HCT116 (cell line): ENCODE results near the gene OS9. TPM values are rescaled to one million over a fixed set of nuclear protein-coding genes. Genes with fewer than 3 reads are reported as not detected.

Experiments used
- ATAC-seq: fragments of 200-7000 bp; cut with Tn5 transposase; 2 replicates; pipeline ENCODE4 v1.9.1; 2020; ENCODE audit warnings: mild to moderate bottlenecking, moderate library complexity
- BruUV-seq: library from RNA; stranded (reverse); fragments of 400-500 nt; replicated peaks from 2 replicates; lab custom pipeline; 2021; lab: Mats Ljungman, UMichigan
- CTCF ChIA-PET: fragments of 300-600 bp; sonication (Branson Sonifier 250); formaldehyde crosslinking; loops from one replicate; lab custom pipeline; 2021; ENCODE audit warnings: antibody characterized with exemption; lab: Charles Lee
- POLR2A ChIA-PET: fragments of 300-600, 350-600 bp; sonication (Branson Sonifier 250); formaldehyde crosslinking; loops from one replicate; lab custom pipeline; 2021; ENCODE audit warnings: antibody characterized with exemption; lab: Charles Lee
- RAD21 ChIA-PET, 2 experiments: fragments of 300-600 bp; sonication (Branson Sonifier 250); formaldehyde crosslinking; loops; one replicate each; lab custom pipeline; 2023; ENCODE audit warnings: low total read pairs in 2 of 2; ENCODE audit not compliant: uncharacterized antibody in 2 of 2, unreplicated experiment in 2 of 2, low non-redundant PET in 1 of 2; lab: Charles Lee
- DNase-seq: peaks from one replicate; pipeline ENCODE4 v3.0.0-alpha.2; 2010; ENCODE audit warnings: low read depth, low spot score
- H2AFZ ChIP-seq: fragments of 200-600 bp; shearing (Covaris generic), sonication (generic); 2 replicates; pipeline ENCODE4 v1.6.1; 2017; ENCODE audit warnings: low read depth, mixed run types, mixed read lengths, antibody characterized with exemption, low read length; ENCODE audit not compliant: poor library complexity, severe bottlenecking
- H3K27ac ChIP-seq: 2 replicates; pipeline ENCODE4 v1.5.1; 2012; ENCODE audit warnings: low read depth, low read length
- H3K27me3 ChIP-seq: fragments of 200-600 bp; sonication (generic); 2 replicates; pipeline ENCODE4 v1.6.1; 2016; ENCODE audit warnings: mixed run types, low read length, mixed read lengths; ENCODE audit not compliant: insufficient read depth
- H3K36me3 ChIP-seq, 2 experiments: fragments of 200-500 bp in 1 of 2; fragments of 200-600 bp in 1 of 2; sonication (Bioruptor generic) in 1 of 2; sonication (generic) in 1 of 2; 2 replicates each; pipeline versions ENCODE4 v1.5.1 to v1.6.1; 2014 to 2016; ENCODE audit warnings: low read length in 2 of 2, inconsistent platforms in 1 of 2, mixed read lengths in 1 of 2, mixed run types in 1 of 2; ENCODE audit not compliant: insufficient read depth in 2 of 2, control insufficient read depth in 1 of 2
- H3K4me1 ChIP-seq, 2 experiments: fragments of 200-600 bp in 1 of 2; sonication (generic) in 1 of 2; 2 replicates each; pipeline versions ENCODE4 v1.5.1 to v1.6.1; 2012 to 2017; ENCODE audit warnings: low read length in 2 of 2, inconsistent platforms in 1 of 2, mild to moderate bottlenecking in 1 of 2, mixed read lengths in 1 of 2, mixed run types in 1 of 2, moderate library complexity in 1 of 2; ENCODE audit not compliant: insufficient read depth in 2 of 2, control insufficient read depth in 1 of 2
- H3K4me2 ChIP-seq: fragments of 200-600 bp; sonication (generic); 2 replicates; pipeline ENCODE4 v1.6.1; 2017; ENCODE audit warnings: mixed run types, low read length, mixed read lengths
- H3K4me3 ChIP-seq, 2 experiments: fragments of 200-600 bp in 1 of 2; sonication (generic) in 1 of 2; replicated peaks in 1 of 2; 2 replicates each; pipeline ENCODE4 v1.5.1; 2011 to 2016; ENCODE audit warnings: low read length in 2 of 2, control low read depth in 1 of 2, low read depth in 1 of 2, mild to moderate bottlenecking in 1 of 2, mixed read lengths in 1 of 2, mixed run types in 1 of 2
- H3K79me2 ChIP-seq: fragments of 200-600 bp; sonication (generic); 2 replicates; pipeline ENCODE4 v1.6.1; 2017; ENCODE audit warnings: mild to moderate bottlenecking, mixed run types, low read length, moderate library complexity, mixed read lengths; ENCODE audit not compliant: insufficient read depth
- H3K9ac ChIP-seq: fragments of 200-600 bp; sonication (generic); 2 replicates; pipeline ENCODE4 v1.6.1; 2016; ENCODE audit warnings: low read length, mixed read lengths
- H3K9me2 ChIP-seq: fragments of 200-600 bp; sonication (generic), shearing (Covaris generic); 2 replicates; pipeline ENCODE4 v1.6.1; 2017; ENCODE audit warnings: mixed run types, mild to moderate bottlenecking, moderate library complexity; ENCODE audit not compliant: insufficient read depth
- H3K9me3 ChIP-seq, 2 experiments: fragments of 200-500 bp in 1 of 2; fragments of 200-600 bp in 1 of 2; sonication (Bioruptor generic) in 1 of 2; sonication (generic) in 1 of 2; 2 replicates each; pipeline ENCODE4 v1.6.1; 2014 to 2017; ENCODE audit warnings: low read length in 2 of 2, mixed read lengths in 2 of 2, inconsistent platforms in 1 of 2, low read depth in 1 of 2, mild to moderate bottlenecking in 1 of 2, mixed run types in 1 of 2, moderate library complexity in 1 of 2; ENCODE audit not compliant: control insufficient read depth in 1 of 2, insufficient read depth in 1 of 2
- H4K20me1 ChIP-seq: fragments of 200-600 bp; sonication (generic), shearing (Covaris generic); 2 replicates; pipeline ENCODE4 v1.6.1; 2017; ENCODE audit warnings: mixed run types, mild to moderate bottlenecking, moderate library complexity; ENCODE audit not compliant: insufficient read depth
- CBX3 ChIP-seq: IDR thresholded peaks from 2 replicates; pipeline ENCODE4 v1.6.1; 2012; ENCODE audit warnings: low read depth
- CEBPB ChIP-seq: IDR thresholded peaks from 2 replicates; pipeline ENCODE4 v1.6.1; 2012; ENCODE audit warnings: low read depth
- CTCF ChIP-seq, 3 experiments: fragments of 200-600 bp in 1 of 3; sonication (generic) in 1 of 3; IDR thresholded peaks in 2 of 3; conservative IDR thresholded peaks in 1 of 3; 2 replicates each; pipeline ENCODE4 v1.5.1; 2012 to 2017; ENCODE audit warnings: low read depth in 2 of 3, low read length in 2 of 3, antibody characterized with exemption in 1 of 3, borderline replicate concordance in 1 of 3, control low read depth in 1 of 3, mild to moderate bottlenecking in 1 of 3, mixed read lengths in 1 of 3, mixed run types in 1 of 3, moderate library complexity in 1 of 3; ENCODE audit not compliant: insufficient read depth in 1 of 3
- ELF1 ChIP-seq: IDR thresholded peaks from 2 replicates; pipeline ENCODE4 v1.6.1; 2012; ENCODE audit warnings: low read depth, borderline replicate concordance
- EZH2phosphoT487 ChIP-seq: fragments of 200-600 bp; IDR thresholded peaks from 2 replicates; pipeline ENCODE4 v1.6.1; 2018; ENCODE audit warnings: antibody characterized with exemption, borderline replicate concordance
- POLR2A ChIP-seq: IDR thresholded peaks from 2 replicates; pipeline ENCODE4 v1.7.0; 2011; ENCODE audit warnings: borderline replicate concordance; ENCODE audit not compliant: insufficient read depth, insufficient read length; ENCODE audit errors: extremely low read depth
- SRF ChIP-seq: IDR thresholded peaks from 2 replicates; pipeline ENCODE4 v1.6.1; 2012; ENCODE audit warnings: low read depth
- TCF7L2 ChIP-seq: IDR thresholded peaks from 2 replicates; pipeline ENCODE4 v1.7.0; 2011; ENCODE audit warnings: borderline replicate concordance, inconsistent platforms; ENCODE audit not compliant: insufficient read depth, insufficient read length; ENCODE audit errors: extremely low read depth
- YY1 ChIP-seq: IDR thresholded peaks from 2 replicates; pipeline ENCODE4 v1.6.1; 2011; ENCODE audit warnings: low read length, low read depth, moderate library complexity, mild to moderate bottlenecking; ENCODE audit not compliant: insufficient replicate concordance; ENCODE audit errors: extremely low read depth
- intact Hi-C: fragments of 100-400 bp; cut with micrococcal nuclease; formaldehyde crosslinking; loops from 2 replicates; pipeline ENCODE4 v1.10.0; 2022
- total RNA-seq: library from RNA; stranded (reverse); gene quantifications from one replicate; pipeline ENCODE4 v1.2.1, GENCODE V29; 2021; ENCODE audit not compliant: unreplicated experiment
- TF ChIP-seq, protein P1 (sequence below): IDR thresholded peaks from 2 replicates; pipeline ENCODE4 v1.6.1; 2012; ENCODE audit warnings: low read depth
- TF ChIP-seq, protein P2 (sequence below): IDR thresholded peaks from 2 replicates; pipeline ENCODE4 v1.6.1; 2012

The OS9 gene
- total RNA-seq, 1 experiment from 2014 or later = 98.4 TPM

- TF ChIP-seq CTCF (IDR thresholded peaks at IDR 0.05 in 2 of 3, conservative IDR thresholded peaks at IDR 0.05 in 1 of 3; ENCODE audit: borderline replicate concordance in 1 of 3, insufficient read depth in 1 of 3, low read depth in 2 of 3, low read length in 2 of 3) (no peak), POLR2A (no peak), CBX3 (no peak), YY1 (no peak), TCF7L2 (no peak), ELF1 (no peak), SRF (no peak), EZH2phosphoT487 (no peak), CEBPB (no peak)
- TF ChIP-seq, protein P1, sequence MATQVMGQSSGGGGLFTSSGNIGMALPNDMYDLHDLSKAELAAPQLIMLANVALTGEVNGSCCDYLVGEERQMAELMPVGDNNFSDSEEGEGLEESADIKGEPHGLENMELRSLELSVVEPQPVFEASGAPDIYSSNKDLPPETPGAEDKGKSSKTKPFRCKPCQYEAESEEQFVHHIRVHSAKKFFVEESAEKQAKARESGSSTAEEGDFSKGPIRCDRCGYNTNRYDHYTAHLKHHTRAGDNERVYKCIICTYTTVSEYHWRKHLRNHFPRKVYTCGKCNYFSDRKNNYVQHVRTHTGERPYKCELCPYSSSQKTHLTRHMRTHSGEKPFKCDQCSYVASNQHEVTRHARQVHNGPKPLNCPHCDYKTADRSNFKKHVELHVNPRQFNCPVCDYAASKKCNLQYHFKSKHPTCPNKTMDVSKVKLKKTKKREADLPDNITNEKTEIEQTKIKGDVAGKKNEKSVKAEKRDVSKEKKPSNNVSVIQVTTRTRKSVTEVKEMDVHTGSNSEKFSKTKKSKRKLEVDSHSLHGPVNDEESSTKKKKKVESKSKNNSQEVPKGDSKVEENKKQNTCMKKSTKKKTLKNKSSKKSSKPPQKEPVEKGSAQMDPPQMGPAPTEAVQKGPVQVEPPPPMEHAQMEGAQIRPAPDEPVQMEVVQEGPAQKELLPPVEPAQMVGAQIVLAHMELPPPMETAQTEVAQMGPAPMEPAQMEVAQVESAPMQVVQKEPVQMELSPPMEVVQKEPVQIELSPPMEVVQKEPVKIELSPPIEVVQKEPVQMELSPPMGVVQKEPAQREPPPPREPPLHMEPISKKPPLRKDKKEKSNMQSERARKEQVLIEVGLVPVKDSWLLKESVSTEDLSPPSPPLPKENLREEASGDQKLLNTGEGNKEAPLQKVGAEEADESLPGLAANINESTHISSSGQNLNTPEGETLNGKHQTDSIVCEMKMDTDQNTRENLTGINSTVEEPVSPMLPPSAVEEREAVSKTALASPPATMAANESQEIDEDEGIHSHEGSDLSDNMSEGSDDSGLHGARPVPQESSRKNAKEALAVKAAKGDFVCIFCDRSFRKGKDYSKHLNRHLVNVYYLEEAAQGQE = no peak
- TF ChIP-seq, protein P2, sequence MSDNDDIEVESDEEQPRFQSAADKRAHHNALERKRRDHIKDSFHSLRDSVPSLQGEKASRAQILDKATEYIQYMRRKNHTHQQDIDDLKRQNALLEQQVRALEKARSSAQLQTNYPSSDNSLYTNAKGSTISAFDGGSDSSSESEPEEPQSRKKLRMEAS = no peak
- no peaks in the 10 kb centered on the region for H3K9me2 ChIP-seq
- peaks cover 0 to 3% of the 10 kb centered on the region in 2 experiments; a peak in 3 of 4 replicates for H3K36me3 ChIP-seq
- intact Hi-C loops = no loop called here
- no peaks in the 10 kb centered on the region for H3K27me3 ChIP-seq
- peaks cover 0 to 8% of the 10 kb centered on the region in 2 experiments; a peak in 1 of 4 replicates for H3K4me1 ChIP-seq
- ChIA-PET POLR2A (no interaction called here), CTCF (no interaction called here), RAD21 (no interaction called here)
- no peaks in the 10 kb centered on the region for H4K20me1 ChIP-seq
- H3K9ac ChIP-seq = no peak overlapping the region
- H3K4me3 ChIP-seq = no peak overlapping the region
- H3K79me2 ChIP-seq = no peaks in the 10 kb centered on the region
- H2AFZ ChIP-seq = no peak overlapping the region
- no peak overlapping the region for H3K4me2 ChIP-seq
- no peak for ATAC-seq
- no peaks in the 10 kb centered on the region for H3K9me3 ChIP-seq
- no TSS peak for BruUV-seq
- DNase-seq = no peak
- H3K27ac ChIP-seq = no peak overlapping the region
Observed at GRCh38 chr12:57736741-57737466, 43.0 kb downstream of the OS9 start.
